HG03135 (cell line): ENCODE measurements around the gene TBC1D19.

ENCODE experiments used
- ATAC-seq: cut with Tn5 transposase; IDR thresholded peaks from one replicate; pipeline ENCODE4 v1.9.1; 2021; ENCODE audit warnings: mild to moderate bottlenecking, moderate library complexity; ENCODE audit not compliant: unreplicated experiment

The TBC1D19 gene

GRCh38 chr4:26772096-26772873 lies 188.4 kb downstream of the TBC1D19 start:
- no peak for ATAC-seq

- ATAC-seq, result no peak
Observed at GRCh38 chr4:26779224-26779623, 195.3 kb downstream of the TBC1D19 start.

GRCh38 chr4:26779674-26780073 lies 195.8 kb downstream of the TBC1D19 start:
- ATAC-seq, result no peak

- ATAC-seq, result peak; percentile 80
Observed at GRCh38 chr4:26780539-26780938, 196.7 kb downstream of the TBC1D19 start.

GRCh38 chr4:26782168-26782829 lies 198.4 kb downstream of the TBC1D19 start:
- no peak for ATAC-seq

GRCh38 chr4:26782830-26783202 lies 198.9 kb downstream of the TBC1D19 start:
- ATAC-seq, result no peak

- ATAC-seq, result no peak
Observed at GRCh38 chr4:26784207-26784865, 200.5 kb downstream of the TBC1D19 start.

- no peak for ATAC-seq
Observed at GRCh38 chr4:26785312-26785711, 201.4 kb downstream of the TBC1D19 start.

- ATAC-seq, result no peak
Observed at GRCh38 chr4:26785810-26786209, 201.9 kb downstream of the TBC1D19 start.

GRCh38 chr4:26786916-26787315 lies 203.0 kb downstream of the TBC1D19 start:
- peak; percentile 43 for ATAC-seq

GRCh38 chr4:26787461-26788340 lies 203.8 kb downstream of the TBC1D19 start:
- ATAC-seq, result no peak

- ATAC-seq, result no peak
Observed at GRCh38 chr4:26788341-26788733, 204.5 kb downstream of the TBC1D19 start.

GRCh38 chr4:26789208-26789607 lies 205.3 kb downstream of the TBC1D19 start:
- no peak for ATAC-seq

GRCh38 chr4:26791346-26791745 lies 207.5 kb downstream of the TBC1D19 start:
- ATAC-seq, result no peak

- no peak for ATAC-seq
Observed at GRCh38 chr4:26792639-26793038, 208.8 kb downstream of the TBC1D19 start.

- ATAC-seq, result no peak
Observed at GRCh38 chr4:26793735-26794134, 209.9 kb downstream of the TBC1D19 start.

GRCh38 chr4:26796081-26796480 lies 212.2 kb downstream of the TBC1D19 start:
- ATAC-seq, result no peak

GRCh38 chr4:26802790-26803189 lies 218.9 kb downstream of the TBC1D19 start:
- ATAC-seq, result no peak

- ATAC-seq, result no peak
Observed at GRCh38 chr4:26803211-26803861, 219.5 kb downstream of the TBC1D19 start.

- no peak for ATAC-seq
Observed at GRCh38 chr4:26804451-26804850, 220.6 kb downstream of the TBC1D19 start.
